Fibroblast of mammary gland (primary cell): ENCODE results near the gene CFLAR.
"Not testable (repeated sequence)": the region's sequence is repeated elsewhere in the genome, so short reads cannot be mapped to it uniquely, and the experiment has no call there.

ENCODE experiments used
- DNase-seq: peaks from one replicate; pipeline ENCODE4 v3.0.0-alpha.2; 2010; ENCODE audit warnings: low read depth
- H3K4me3 ChIP-seq: 2 replicates; pipeline ENCODE4 v1.5.1; 2011; ENCODE audit warnings: low read depth, mild to moderate bottlenecking, low read length, moderate library complexity; ENCODE audit not compliant: control insufficient read depth
- CTCF ChIP-seq: conservative IDR thresholded peaks from 2 replicates; pipeline ENCODE4 v1.5.1; 2011; ENCODE audit warnings: low read depth, low read length, inconsistent platforms; ENCODE audit not compliant: control insufficient read depth, insufficient read depth

The CFLAR gene

GRCh38 chr2:201171259-201171814 lies 55.4 kb downstream of the CFLAR start:
- no peak for TF ChIP-seq CTCF
- H3K4me3 ChIP-seq: no peak overlapping the region
- DNase-seq: peak; percentile 19

- H3K4me3 ChIP-seq: no peak overlapping the region
- TF ChIP-seq CTCF: no peak
- DNase-seq: no peak
Observed at GRCh38 chr2:201172279-201172678, 56.3 kb downstream of the CFLAR start.

- no peak for DNase-seq
- TF ChIP-seq CTCF: no peak
- no peak overlapping the region for H3K4me3 ChIP-seq
Observed at GRCh38 chr2:201174687-201175086, 58.7 kb downstream of the CFLAR start.

- TF ChIP-seq CTCF: no peak
- no peak overlapping the region for H3K4me3 ChIP-seq
- DNase-seq: no peak
Observed at GRCh38 chr2:201176081-201176481, 60.1 kb downstream of the CFLAR start.

GRCh38 chr2:201180010-201180409 lies 64.0 kb downstream of the CFLAR start:
- DNase-seq: peak; percentile 8
- no peak for TF ChIP-seq CTCF
- no peak overlapping the region for H3K4me3 ChIP-seq

- peak; percentile 42 for TF ChIP-seq CTCF
- H3K4me3 ChIP-seq: peak within 1 kb of the TSS; percentile 49
- DNase-seq: peak; percentile 73
Observed at GRCh38 chr2:201182650-201183364, 66.8 kb downstream of the CFLAR start, which contains the start of gene CASP10. CASP10 (plus strand) TSS chr2:201183141; CDS start chr2:201185778, 2,637 bp downstream.

- TF ChIP-seq CTCF: no peak
- peak overlapping the region; percentile 49 for H3K4me3 ChIP-seq
- DNase-seq: no peak
Observed at GRCh38 chr2:201183365-201183727, 67.4 kb downstream of the CFLAR start.

- DNase-seq: not testable (repeated sequence)
- peak overlapping the region; percentile 3 for H3K4me3 ChIP-seq
Observed at GRCh38 chr2:201183835-201184234, 67.9 kb downstream of the CFLAR start.

- DNase-seq, H3K4me3 ChIP-seq: not testable (repeated sequence)
Observed at GRCh38 chr2:201184248-201184647, 68.3 kb downstream of the CFLAR start.
